Measurements from ENCODE around the gene LUZP2.

- TF ChIP-seq POLR2A (IDR thresholded peaks at IDR 0.05; ENCODE audit: control extremely low read depth in 1 of 2, low read depth in 2 of 2, low read length in 2 of 2) (no peak), CEBPB (IDR thresholded peaks at IDR 0.05; ENCODE audit: low read depth, low read length) (no peak)
These were observed 75.5 kb downstream of the LUZP2 start for GRCh38 chr11:24572376-24572775.

All from H1 (cell line).